Measurements from ENCODE around the gene BIRC7. TPM values are rescaled to one million over a fixed set of nuclear protein-coding genes. Genes with fewer than 3 reads are reported as not detected.
A peak's percentile ranks its signal among the peaks of the same experiment; 100 is the strongest.

BIRC7 gene
- total RNA-seq, 1 donor from 2014 or later = 0.50 TPM

DNA sequence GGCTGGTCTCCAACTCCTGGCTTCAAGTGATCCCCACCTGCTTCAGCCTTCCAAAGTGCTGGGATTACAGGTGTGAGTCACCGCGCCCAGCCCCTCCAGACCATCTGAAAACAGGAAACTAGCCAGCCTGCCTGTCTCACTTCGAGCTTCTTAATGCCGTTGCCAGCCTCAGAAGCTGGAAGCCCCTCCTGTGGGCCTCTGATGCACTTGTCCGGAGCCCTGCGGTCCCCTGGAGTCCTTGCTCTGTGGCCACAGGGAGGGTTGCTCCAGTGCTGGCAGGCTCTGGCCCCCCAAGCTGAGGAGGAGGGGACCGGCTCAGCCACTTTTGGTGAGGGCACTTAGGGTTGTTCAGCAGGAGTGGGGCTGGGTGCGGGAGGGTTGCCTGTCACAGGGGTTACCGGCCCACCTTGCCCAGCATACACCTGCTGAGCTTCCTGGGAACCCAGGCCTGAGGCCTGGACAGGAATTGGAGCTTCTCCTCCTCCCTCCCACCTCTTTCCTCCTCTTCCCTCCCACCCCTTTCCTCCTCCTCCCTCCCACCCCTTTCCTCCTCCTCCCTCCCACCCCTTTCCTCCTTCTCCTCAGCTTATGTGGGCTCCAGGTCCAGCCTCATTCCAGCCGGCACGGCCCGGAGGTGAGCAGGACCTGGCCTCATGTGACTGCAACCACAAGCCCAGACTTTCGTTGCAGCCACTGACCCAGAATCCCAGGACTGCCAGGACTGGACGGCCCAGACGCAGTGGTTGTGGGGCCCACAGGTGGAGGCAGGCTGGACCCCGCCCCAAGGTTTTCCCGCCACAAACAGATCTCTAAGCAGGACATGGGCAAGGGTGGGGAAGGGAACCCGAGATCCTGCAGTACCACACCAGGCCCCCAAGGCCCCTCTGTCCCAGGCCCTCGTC lies 9.4 kb upstream of the BIRC7 start:
- DNase-seq (ENCODE audit: low spot score) = no peak
- TF ChIP-seq, protein P1, sequence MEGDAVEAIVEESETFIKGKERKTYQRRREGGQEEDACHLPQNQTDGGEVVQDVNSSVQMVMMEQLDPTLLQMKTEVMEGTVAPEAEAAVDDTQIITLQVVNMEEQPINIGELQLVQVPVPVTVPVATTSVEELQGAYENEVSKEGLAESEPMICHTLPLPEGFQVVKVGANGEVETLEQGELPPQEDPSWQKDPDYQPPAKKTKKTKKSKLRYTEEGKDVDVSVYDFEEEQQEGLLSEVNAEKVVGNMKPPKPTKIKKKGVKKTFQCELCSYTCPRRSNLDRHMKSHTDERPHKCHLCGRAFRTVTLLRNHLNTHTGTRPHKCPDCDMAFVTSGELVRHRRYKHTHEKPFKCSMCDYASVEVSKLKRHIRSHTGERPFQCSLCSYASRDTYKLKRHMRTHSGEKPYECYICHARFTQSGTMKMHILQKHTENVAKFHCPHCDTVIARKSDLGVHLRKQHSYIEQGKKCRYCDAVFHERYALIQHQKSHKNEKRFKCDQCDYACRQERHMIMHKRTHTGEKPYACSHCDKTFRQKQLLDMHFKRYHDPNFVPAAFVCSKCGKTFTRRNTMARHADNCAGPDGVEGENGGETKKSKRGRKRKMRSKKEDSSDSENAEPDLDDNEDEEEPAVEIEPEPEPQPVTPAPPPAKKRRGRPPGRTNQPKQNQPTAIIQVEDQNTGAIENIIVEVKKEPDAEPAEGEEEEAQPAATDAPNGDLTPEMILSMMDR (IDR thresholded peaks at IDR 0.05) = no peak

DNA sequence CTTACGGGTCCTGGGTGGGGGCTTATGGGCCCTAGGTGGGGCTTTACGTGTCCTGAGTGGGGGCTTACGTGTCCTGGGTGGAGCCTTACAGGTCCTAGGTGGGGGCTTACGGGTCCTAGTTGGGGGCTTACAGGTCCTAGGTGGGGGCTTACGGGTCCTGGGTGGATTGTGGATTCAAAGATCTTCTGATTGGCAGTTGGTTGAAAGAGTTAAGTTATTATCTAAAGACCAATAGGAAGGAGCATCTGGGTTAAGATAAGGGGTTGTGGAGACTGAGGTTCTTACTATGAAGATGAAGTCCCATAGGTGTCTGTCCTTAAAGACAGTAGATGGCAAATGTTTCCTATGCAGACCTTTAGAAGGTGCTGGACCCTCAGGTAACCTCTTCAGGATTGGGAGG lies 8.4 kb upstream of the BIRC7 start:
- Mint-ChIP-seq H3K27me3 (ENCODE audit: low read depth) (no peaks in the 10 kb centered on the region), H3K4me1 (ENCODE audit: low read depth) (peaks cover 52% of the 10 kb centered on the region), H3K27ac (ENCODE audit: unreplicated experiment) (no peak overlapping the region), H3K4me3 (ENCODE audit: unreplicated experiment) (no peak overlapping the region), H3K9me3 (ENCODE audit: low read depth) (no peaks in the 10 kb centered on the region), H3K36me3 (ENCODE audit: low read depth) (no peaks in the 10 kb centered on the region)
- TF ChIP-seq, protein P1 (IDR thresholded peaks at IDR 0.05) = no peak
- DNase-seq (ENCODE audit: low spot score) = no peak

More for the DNA sequence above, 9.4 kb upstream of the BIRC7 start:
- Mint-ChIP-seq H3K27ac (ENCODE audit: unreplicated experiment) (no peak overlapping the region), H3K36me3 (ENCODE audit: low read depth) (no peaks in the 10 kb centered on the region), H3K9me3 (ENCODE audit: low read depth) (no peaks in the 10 kb centered on the region), H3K4me3 (ENCODE audit: unreplicated experiment) (no peak overlapping the region), H3K4me1 (ENCODE audit: low read depth) (peaks cover 42% of the 10 kb centered on the region), H3K27me3 (ENCODE audit: low read depth) (no peaks in the 10 kb centered on the region)

DNA sequence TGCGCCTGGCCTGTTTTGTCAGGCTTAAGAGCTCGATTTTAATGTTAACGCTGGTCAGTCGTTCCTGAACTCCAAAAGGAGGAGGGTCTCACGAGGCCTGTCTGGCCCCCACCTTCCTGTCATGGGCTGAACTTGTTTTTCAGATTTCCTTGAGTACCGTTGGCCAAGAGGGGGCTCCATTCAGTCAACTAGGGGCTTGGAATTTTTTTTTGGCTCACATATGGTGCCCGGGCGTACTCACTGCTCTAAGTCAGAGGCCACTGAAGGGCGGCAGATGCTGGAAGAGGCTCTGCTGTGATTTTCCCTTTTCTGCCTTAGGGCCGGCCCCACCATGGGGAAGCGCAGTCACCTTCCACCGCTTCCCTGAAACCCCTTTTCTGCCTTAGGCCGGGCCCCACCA lies 6.9 kb upstream of the BIRC7 start:
- Mint-ChIP-seq H3K27ac (ENCODE audit: unreplicated experiment) (no peak overlapping the region), H3K4me1 (ENCODE audit: low read depth) (peaks cover 60% of the 10 kb centered on the region), H3K4me3 (ENCODE audit: unreplicated experiment) (no peak overlapping the region), H3K36me3 (ENCODE audit: low read depth) (no peaks in the 10 kb centered on the region), H3K9me3 (ENCODE audit: low read depth) (no peaks in the 10 kb centered on the region), H3K27me3 (ENCODE audit: low read depth) (no peaks in the 10 kb centered on the region)
- DNase-seq (ENCODE audit: low spot score) = no peak
- TF ChIP-seq, protein P1 (IDR thresholded peaks at IDR 0.05) = no peak

DNA sequence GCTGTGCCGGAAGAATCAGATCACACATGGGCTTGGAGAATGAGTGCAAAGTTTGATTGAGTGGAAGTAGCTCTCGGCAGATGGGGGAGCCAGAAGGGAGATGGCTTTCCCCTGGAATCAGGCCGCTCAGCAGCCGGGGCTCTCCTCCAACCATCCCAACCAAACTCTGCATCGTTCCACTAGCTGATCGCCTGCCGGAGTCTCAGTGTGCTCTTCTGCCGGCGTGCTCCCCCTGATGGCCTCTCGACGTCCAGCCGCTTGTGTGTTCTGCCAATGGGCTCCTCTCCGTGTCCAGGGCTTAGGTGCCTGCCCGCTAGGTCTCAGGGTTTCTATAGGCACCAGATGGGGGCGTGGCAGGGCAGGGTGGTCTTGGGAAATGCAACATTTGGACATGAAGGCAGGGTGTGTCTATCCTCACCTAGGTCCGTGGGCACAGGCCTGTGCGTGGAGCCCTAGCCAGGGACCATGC lies 4.9 kb upstream of the BIRC7 start:
- no peaks in the 10 kb centered on the region for H3K9me3 Mint-ChIP-seq (ENCODE audit: low read depth)
- peaks cover 53% of the 10 kb centered on the region for H3K4me1 Mint-ChIP-seq (ENCODE audit: low read depth)
- no peaks in the 10 kb centered on the region for H3K36me3 Mint-ChIP-seq (ENCODE audit: low read depth)
- no peak for DNase-seq (ENCODE audit: low spot score)
- no peak overlapping the region for H3K4me3 Mint-ChIP-seq (ENCODE audit: unreplicated experiment)
- TF ChIP-seq, protein P1 (IDR thresholded peaks at IDR 0.05) = peak; percentile 77
- no peak overlapping the region for H3K27ac Mint-ChIP-seq (ENCODE audit: unreplicated experiment)
- no peaks in the 10 kb centered on the region for H3K27me3 Mint-ChIP-seq (ENCODE audit: low read depth)

DNA sequence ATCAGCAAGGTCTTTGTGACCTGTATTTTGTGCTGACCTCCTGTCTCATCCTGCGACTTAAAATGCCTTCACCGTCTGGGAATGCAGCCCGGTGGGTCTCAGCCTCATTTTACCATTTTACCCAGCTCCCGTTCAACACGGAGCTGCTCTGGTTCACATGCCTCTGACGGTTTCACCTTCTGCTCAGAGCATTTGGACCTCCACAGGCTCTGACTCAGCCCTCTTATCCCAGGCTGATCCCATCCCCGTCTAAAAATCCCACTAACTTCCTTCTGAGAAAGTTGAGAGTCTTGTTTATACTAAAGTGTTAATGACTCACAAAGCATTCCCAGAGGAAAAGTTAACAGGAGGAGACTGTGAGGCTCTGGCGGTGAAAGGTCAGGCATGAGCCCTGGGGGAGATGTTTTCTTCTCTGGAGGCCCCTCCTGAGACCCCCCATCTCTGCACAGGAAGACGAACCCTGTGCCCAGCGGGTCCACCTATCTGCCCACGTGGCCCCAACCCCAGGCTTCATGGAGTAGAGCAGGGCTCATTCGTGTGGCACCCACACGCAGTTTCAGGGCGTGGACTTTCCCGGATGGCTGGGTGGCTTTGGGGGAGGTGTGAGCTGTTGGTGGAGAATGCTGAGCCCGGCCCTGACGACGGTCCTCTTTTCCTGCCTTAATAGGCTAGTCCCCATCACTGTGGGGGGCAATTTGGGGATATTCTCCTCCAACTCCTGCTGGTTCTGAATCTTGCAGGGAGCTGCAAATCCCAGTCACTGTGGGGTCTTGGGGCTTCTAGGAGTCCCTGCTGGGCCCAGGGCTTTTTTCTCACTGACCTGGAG lies 3.3 kb upstream of the BIRC7 start:
- peak overlapping the region; percentile 41 for H3K4me3 Mint-ChIP-seq (ENCODE audit: unreplicated experiment)

More for the DNA sequence above, 3.3 kb upstream of the BIRC7 start:
- no peaks in the 10 kb centered on the region for H3K27me3 Mint-ChIP-seq (ENCODE audit: low read depth)
- H3K9me3 Mint-ChIP-seq (ENCODE audit: low read depth) = no peaks in the 10 kb centered on the region
- DNase-seq (ENCODE audit: low spot score) = no peak
- H3K27ac Mint-ChIP-seq (ENCODE audit: unreplicated experiment) = peak overlapping the region; percentile 98
- TF ChIP-seq, protein P1 (IDR thresholded peaks at IDR 0.05) = no peak
- no peaks in the 10 kb centered on the region for H3K36me3 Mint-ChIP-seq (ENCODE audit: low read depth)
- H3K4me1 Mint-ChIP-seq (ENCODE audit: low read depth) = peaks cover 53% of the 10 kb centered on the region

Data from chondrocyte (in vitro differentiated cells).